GM19025 (cell line): ENCODE measurements around the gene HAO2.
"Not testable (repeated sequence)": the region's sequence is repeated elsewhere in the genome, so short reads cannot be mapped to it uniquely, and the experiment has no call there.

Source experiments
- ATAC-seq: cut with Tn5 transposase; IDR thresholded peaks from one replicate; pipeline ENCODE4 v1.9.1; 2021; ENCODE audit warnings: mild to moderate bottlenecking, low read depth, moderate library complexity; ENCODE audit not compliant: unreplicated experiment

HAO2 gene

DNA sequence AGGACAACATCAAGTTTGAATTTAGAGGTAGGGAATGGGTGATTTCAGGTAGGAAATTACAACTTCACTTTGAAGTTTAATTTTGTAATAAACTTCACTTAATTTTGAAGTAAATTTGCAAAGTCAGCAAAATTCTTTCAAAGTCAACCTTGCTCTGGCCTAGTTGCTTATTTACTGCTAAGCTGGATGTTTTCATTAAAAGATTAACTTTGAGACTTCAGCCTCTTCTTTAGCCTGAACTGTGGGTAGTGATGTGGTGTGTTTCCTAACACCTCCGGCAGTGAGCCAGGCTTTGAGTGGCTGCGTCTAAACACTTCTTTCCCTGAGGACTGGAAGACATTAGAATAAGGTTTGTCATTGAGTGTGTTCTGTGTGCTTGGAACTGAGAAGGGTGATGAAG lies at the start of gene HAO2:
HAO2 (plus strand) TSS at position 232 of the 400 bp plus-strand sequence. CDS start 12,301 bp downstream, outside the sequence.
- no peak for ATAC-seq

DNA sequence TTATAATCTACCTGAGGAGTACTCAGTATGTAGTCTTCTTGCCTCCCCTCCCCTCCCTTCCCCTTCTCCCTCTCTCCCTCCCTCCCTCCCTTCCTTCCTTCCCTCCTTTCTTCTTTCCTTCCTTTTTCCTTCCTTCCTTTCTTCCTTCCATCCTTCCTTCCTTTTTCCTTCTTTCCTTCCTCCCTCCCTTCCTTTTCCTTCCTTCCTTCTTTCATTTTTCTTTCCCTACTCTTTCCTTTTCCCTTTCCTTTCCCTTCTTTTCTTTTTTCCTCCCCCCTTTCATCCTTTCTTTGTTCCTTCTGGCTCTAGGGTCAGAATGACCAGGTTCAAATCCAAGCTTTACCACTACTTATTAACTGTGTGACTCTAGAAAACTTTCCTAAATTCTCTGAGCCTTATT lies 48.5 kb upstream of the HAO2 start:
- no peak for ATAC-seq

DNA sequence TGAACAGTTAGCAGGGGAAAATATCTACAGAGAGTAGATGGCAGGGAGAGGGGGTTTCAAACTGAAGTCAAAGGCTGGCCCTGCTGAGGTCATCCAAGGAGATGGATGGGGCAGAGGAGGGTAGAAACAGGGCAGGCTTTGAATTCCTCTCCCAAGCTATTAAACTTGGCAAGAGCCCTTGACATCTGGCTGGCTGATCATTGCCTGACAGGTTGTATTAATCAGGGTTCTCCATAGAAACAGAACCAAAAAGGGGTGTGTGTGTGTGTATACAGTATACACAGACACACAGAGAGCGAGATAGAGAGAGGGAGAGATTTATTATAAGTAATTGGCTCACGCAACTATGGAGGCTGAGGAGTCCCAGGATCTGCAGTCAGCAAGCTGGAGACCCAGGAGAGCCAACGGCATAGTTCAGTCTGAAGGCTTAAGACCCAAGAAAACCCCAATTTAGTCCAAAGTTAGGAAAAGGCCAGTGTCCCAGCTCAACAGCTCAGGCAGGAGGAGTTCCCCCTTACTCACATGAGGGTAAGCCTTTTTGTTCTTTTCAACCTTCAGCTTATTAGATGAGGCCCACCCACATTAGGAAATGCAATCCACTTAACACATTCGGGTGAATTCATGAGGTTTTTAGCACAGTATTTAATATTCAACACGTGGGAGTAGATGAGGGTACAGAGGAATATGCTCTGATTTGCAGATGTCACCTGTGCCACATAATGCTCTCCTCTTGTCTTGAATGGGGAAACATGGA lies 46.7 kb upstream of the HAO2 start:
- no peak for ATAC-seq

DNA sequence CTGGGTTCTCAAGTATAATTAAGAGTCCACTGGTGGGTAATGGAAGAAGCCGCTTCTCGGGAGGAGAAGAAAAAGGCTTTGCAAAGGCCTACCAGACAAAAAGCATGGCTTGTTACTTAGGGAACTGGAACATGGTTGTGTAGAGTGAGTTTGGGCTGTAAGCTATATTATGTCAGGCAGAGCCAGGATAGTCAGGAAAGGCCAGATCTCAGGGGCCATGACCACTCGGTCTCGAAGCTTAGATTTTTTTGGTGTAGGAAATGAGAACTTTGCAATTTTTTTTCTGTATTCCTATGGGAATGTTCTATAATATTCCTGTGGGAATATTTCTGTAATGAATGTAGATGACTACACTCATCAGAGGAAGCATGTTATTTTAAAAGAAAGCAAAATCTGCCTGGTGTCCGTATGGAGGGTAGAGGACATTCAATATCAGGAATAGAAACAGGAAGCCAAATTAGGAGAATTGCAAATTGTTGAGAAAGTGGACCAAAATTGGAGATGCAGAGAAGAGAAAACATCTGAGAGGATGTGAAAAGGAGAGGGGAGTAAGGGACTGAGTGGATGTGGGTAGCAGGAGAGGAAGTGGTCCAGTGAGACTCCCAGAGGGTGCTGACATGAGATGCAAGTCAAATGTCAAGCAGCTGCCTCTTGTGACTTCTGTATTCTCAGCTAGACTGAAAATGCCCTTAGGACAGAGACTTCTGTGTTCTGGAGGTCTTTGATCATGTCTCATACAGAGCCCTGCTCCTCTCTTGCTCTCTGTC lies 45.2 kb upstream of the HAO2 start:
- ATAC-seq: peak; percentile 81

DNA sequence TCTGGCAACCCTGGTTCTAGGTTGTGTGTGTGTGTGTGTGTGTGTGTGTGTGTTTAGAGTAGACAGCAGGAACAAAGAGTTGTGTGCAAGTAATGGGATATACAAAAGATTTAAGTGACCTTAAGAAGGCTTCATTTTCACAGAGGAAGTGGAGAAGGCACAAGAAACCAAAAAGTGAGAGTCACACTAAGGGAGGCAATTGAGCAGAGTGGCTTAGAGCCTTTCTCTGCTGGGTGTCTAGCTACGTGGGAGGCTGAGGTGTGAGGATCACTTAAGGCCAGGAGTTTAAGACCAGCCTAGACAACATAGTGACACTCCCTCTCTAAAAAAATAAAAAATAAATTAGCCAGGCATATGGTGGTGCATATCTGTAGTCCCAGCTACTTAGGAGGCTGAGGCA lies 44.4 kb upstream of the HAO2 start:
- no peak for ATAC-seq

DNA sequence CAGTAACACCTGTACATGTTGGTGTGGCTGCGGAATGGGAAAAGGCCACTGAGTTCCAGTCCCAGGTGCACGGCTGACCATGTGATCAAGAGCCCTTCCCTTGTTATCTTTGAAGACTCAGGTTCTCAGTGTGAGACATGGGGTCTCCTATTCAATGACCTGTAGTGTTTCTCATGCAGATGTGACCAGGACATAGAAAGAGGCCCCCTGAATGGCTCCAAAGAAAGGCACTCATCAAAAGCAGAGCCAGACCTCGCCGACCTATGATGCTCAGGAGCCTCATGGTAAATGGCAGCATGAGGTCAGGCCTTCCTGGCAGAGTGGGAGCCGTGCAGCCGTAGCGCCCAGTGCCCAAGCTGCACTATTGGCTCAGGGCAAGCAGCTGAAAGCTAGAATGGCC lies 42.3 kb upstream of the HAO2 start:
- ATAC-seq: no peak

DNA sequence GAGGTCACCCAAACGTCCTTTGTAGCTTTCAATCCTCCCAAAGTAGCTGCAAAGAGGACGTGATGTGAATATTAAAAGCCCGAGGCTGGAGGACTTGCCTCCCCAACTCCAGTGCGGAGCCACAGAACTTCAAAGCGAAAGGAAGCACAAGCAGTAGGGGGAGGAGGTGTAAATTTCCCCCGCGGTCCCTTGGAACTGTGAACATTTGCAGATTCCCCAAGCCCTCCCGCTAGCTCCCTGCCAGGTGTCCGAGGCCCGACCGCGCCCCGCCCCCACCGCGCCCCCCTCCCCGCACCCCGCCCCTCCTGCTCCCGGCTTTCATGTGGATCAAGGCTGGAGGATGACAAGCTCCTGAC lies 41.5 kb upstream of the HAO2 start:
- no peak for ATAC-seq

DNA sequence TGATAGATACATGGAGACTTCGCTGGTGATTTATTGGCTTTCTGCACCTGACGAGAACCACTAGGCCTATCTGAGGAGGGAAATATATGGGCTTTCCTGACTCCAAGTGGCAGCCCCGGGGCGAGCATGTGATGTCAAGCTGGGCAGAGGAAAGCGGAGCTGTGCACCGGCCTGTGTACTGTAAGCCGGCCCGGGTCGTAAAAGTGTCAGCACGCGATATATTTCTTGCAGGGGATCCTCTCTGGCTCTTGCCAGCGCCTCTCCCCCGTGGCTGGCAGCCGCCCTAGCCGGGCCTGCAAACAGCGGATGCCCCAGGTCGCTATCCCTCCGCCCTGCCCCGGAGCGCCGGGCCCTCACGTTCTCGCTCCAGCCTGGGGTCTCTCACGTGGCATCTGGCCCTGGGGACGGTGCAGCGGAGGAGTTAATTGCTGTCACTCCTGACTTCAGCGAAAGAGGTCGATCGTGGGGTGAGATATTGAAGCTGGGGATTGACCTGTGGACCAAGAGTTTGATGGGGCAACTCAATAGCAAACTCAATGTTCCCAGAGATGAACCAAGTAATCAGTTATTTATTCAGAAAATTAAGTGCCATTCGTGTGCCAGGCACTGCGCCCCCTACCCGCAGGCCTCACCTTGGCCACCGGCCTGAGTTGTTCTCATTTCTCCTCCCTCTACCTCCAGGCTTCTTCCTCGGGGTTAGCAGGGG lies 41.0 kb upstream of the HAO2 start:
- ATAC-seq: no peak

DNA sequence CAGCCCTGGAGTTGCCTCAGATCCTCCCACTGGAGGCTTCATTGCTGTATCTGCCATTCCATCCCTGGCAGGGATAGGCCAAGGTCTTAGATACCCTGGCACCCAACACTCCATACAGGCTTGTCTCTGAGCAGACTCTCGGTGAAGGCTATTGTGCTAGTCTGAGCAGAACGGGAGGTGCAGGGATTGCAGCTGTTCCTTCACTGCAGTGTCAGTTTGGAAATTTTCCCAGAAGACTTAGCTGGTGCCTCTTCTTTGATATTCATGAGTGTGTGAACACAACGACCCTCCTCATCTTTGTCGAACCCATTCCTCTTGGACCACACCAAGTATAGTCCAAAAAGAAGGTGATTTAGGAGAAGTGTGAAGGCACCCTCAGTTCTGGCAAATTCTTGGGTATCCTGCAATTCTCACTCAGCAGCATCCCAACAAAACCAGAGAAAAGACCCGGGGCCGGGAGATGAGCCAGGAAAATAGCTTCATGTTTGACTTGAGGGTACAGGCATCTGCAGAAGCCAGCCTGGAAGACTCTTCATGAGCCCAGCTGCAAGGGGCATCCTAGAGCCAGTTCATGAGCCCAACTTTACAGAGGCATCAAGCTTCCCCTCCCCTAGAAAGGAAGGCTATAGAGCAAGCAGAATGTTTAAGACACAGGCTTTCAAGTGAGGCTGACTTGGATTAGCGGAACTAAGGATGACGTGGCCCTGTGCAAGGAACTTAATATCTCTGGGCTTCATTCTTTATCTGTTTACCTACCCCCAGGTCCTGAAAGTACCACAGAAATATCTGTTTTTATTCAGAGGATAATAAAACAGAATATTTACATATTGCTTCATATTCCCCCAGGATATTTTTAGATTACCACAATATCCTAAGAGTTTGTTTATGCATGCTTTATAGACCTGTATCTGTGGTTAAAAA lies 38.8 kb upstream of the HAO2 start:
- ATAC-seq: no peak

DNA sequence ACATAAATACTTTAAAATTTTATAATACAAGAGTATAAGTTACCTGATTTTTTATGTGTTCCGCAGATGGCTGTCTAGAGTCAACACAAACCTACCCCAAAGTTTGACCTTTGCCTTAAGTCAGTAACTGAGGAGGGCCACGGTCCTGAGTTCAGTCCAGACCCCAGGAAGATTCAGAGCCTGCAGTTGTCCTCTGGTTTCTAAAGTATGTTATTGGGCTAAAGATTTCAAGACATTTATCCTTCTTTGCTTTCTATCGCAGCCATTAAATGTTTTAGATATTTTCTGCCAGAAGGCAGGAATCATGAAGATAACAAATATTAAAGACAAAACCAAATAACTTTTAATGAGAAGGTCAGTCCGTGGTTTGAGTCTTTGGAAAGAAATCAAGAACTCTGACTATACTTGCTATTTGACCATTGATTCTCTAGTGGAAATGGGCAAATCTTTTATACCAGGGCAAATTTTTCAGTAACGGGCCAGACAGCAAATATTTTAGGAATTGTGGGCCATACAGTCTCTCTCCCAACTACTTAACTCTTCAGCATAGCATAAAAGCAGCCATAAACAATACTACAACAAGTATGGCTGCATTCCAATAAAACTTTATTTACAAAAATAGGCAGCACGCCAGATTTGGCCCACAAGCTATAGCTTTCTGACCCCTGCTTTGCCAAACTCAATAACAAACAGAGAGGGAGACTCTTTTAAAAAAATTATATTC lies 38.0 kb upstream of the HAO2 start:
- ATAC-seq: no peak

DNA sequence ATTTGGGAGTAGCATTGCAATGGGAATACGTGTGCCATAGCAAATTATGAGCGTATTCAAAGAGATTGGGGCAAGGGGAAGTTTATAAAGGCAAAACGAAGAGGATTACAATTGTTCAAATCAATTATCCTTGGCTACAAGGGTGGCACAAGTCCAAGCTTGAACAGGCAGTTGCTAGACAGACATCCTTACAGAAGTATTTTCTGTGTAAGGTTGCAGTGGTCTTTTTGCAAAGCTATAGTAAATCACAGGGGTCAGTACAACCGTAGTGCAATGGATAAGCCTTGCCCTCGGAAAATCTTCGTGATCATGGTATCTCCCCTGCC lies 37.4 kb upstream of the HAO2 start:
- no peak for ATAC-seq

DNA sequence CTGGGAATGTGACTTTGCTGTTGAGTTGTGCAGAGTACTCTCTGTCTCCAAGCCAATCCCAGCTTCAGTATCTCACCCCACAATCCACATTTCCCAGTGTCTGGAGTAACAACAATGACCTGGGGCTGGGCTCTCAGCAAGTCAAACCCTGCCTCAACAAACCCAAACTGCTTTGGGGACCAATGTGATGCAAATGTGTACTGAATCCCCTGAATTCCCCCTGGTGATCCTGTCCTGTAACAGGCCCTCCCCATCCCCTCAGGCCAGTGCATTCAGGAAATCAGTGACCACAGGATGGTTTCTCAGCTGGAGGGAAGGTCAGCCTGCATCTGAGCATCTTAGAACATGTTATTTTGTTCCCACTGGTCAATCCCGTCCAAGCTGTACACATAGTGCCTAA lies 36.7 kb upstream of the HAO2 start:
- no peak for ATAC-seq

DNA sequence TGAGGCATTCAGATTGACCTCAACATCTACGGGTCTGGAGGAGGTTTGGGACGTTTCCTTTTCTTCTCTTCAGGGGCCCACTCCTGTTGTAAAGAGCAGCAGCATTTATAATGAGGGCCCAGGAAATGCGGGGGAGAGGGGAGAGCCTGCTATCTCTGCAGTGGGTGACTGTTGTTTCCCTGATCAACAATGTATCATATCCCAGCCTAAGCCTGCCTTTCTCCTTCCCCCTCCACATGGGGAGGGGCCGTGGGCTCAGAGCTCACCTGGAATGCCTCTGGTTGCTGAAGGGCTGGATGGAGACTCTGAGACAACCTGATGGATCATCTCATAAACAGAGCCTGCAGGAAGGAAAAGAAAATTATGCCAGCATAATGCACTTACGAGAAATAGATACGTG lies 36.0 kb upstream of the HAO2 start:
- ATAC-seq: no peak

DNA sequence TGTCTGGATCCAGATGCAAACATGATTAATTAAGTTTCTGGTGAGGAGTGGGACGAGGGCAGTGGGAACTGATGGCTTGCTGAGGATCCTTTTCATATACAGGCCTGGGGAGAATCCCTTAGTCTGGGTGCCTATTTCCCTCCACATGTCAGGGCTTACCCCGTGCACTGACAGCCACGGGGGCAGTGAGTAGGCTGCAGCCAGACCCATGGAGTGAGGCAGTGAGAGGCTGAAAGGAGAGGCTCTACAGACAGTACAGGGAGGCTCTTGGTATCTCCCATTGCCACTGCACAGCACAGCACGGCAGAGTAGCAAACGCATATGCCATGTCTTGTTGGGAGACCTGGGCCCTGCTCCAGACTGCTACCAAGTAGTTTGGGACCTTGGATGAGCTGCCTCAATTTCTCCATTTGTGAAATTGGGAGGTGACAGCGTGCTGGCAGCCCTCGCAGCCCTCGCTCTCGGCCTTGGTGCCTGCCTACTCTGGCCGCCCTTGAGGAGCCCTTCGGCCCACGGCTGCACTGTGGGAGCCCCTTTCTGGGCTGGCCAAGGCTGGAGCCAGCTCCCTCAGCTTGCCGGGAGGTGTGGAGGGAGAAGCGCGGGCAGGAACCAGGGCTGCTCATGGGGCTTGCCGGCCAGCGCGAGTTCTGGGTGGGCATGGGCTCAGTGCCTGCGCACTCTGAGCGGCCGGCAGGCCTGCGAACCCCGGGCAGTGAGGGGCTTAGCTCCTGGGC lies 35.3 kb upstream of the HAO2 start:
- no peak for ATAC-seq

DNA sequence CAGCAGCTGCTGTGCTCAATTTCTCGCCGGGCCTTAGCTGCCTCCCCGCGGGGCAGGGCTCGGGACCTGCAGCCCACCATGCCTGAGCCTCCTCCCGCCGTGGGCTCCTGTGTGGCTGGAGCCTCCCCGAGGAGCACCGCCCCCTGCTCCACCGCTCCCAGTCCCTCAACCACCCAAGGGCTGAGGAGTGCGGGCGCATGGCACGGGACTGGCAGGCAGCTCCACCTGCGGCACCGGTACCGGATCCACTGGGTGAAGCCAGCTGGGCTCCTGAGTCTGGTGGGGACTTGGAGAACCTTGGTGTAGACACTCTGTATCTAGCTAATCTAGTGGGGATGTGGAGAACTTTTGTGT lies 34.7 kb upstream of the HAO2 start:
- not testable (repeated sequence) for ATAC-seq

DNA sequence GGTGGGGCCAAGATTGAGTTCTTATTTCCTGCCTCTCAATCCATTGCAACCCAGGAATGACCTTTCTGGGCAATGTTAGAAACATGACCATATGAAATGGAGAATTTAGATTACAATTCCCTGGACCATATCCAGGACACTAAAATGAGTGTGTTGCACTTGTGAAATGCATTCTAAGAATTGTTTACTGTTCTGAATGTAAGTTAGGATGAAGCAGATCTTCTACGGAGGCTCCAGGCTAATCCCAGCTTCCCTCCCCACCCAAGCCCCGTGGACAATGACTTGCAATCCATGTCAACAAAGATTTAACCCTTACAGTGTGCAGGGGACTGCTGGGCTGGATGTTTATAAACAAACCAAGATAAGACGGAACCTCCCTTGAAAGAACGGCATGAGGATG lies 31.7 kb upstream of the HAO2 start:
- ATAC-seq: no peak

DNA sequence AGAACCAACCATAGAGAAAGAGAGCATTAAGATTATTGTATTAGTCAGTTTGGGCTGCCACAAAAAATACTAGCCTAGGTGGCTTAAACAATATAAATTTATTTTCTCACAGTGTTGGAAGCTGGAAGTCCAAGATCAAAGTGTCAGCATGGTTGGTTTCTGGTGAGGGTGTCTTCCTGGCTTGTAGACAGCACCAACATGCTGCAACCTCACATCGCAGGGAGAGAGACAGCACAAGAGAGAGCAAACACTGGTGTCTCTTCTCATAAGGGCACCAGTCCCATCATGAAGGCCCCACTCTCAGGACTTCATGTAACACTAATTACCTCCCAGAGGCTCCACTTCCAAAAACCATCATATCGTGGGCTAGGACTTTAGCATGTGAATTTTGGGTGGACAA lies 30.6 kb upstream of the HAO2 start:
- ATAC-seq: no peak

DNA sequence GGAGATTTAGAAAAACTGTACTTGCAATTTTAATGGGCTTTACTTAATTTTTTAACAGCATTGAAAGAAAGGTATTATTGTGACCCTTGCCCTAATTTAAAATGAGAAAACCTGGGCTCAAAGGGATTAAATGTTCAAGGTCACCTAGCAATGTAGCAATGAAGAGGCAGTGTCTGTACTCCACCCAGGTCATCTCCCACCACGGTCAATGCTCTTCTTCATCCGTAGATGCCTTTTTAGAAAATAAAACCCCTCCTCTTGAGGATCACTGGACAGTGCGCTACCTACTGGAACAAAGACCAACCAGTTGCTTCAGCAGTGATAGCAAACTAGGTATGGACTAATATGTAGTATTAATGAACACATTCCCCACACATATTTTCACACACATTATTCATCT lies 29.8 kb upstream of the HAO2 start:
- ATAC-seq: no peak

DNA sequence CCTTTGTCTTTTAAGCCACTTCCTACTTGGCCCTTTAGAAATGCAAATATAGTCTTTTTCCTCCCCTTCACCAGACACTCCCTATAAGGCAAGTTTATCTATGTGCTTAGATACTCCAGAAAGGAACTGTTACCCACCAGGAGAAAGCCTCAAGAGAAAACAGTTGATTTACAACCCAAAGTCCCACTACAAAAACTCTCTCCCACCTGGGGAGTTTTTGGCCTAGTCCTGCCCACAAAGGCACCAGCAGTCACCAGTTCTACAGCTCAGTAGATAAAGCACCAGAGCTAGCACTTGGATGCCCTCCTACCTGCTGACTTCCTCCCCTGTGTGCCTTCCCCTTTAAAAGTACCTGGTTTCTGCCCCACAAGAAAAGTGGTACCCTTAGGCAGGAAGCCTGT lies 27.7 kb upstream of the HAO2 start:
- ATAC-seq: no peak
